H9 (cell line): ENCODE results near the gene HHAT. TPM values are rescaled to one million over a fixed set of nuclear protein-coding genes. Genes with fewer than 3 reads are reported as not detected.

Source experiments
- DNase-seq: peaks from one replicate; pipeline ENCODE4 v3.0.0-alpha.2; 2017
- H2AFZ ChIP-seq: one replicate; pipeline ENCODE4 v1.6.1; 2013; ENCODE audit warnings: mild to moderate bottlenecking, low read length, control low read depth, moderate library complexity
- H2AK5ac ChIP-seq: 2 replicates; pipeline ENCODE4 v1.6.1; 2013; ENCODE audit warnings: low read length, control low read depth, mixed read lengths; ENCODE audit not compliant: insufficient read length
- H2BK120ac ChIP-seq: one replicate; pipeline ENCODE4 v1.6.1; 2013; ENCODE audit warnings: low read depth, mild to moderate bottlenecking, low read length, control low read depth, inconsistent platforms; ENCODE audit not compliant: poor library complexity, severe bottlenecking
- H2BK12ac ChIP-seq: 2 replicates; pipeline ENCODE4 v1.6.1; 2013; ENCODE audit warnings: low read length, control low read depth, mixed read lengths, low read depth; ENCODE audit not compliant: insufficient read length
- H2BK15ac ChIP-seq: 2 replicates; pipeline ENCODE4 v1.6.1; 2013; ENCODE audit warnings: low read depth, low read length, control low read depth
- H2BK20ac ChIP-seq: one replicate; pipeline ENCODE4 v1.6.1; 2013; ENCODE audit warnings: low read depth, mild to moderate bottlenecking, low read length, control low read depth, inconsistent platforms; ENCODE audit not compliant: poor library complexity, severe bottlenecking
- H2BK5ac ChIP-seq: 2 replicates; pipeline ENCODE4 v1.6.1; 2013; ENCODE audit warnings: low read length, control low read depth, mixed read lengths; ENCODE audit not compliant: insufficient read length
- H3K14ac ChIP-seq: 2 replicates; pipeline ENCODE4 v1.6.1; 2013; ENCODE audit warnings: low read length, control low read depth; ENCODE audit not compliant: insufficient read depth
- H3K18ac ChIP-seq: 2 replicates; pipeline ENCODE4 v1.6.1; 2013; ENCODE audit warnings: low read depth, mild to moderate bottlenecking, mixed read lengths, low read length, control low read depth; ENCODE audit not compliant: insufficient read length
- H3K23ac ChIP-seq: 2 replicates; pipeline ENCODE4 v1.6.1; 2013; ENCODE audit warnings: low read length, control low read depth, mixed read lengths, low read depth; ENCODE audit not compliant: insufficient read length
- H3K23me2 ChIP-seq: 2 replicates; pipeline ENCODE4 v1.6.1; 2013; ENCODE audit warnings: low read depth, mild to moderate bottlenecking, mixed read lengths, low read length, control low read depth; ENCODE audit not compliant: insufficient read length, poor library complexity, severe bottlenecking
- H3K27ac ChIP-seq: 2 replicates; pipeline ENCODE4 v1.5.1; 2013; ENCODE audit warnings: low read length, control low read depth, mixed read lengths, low read depth; ENCODE audit not compliant: insufficient read length
- H3K27me3 ChIP-seq: 2 replicates; pipeline ENCODE4 v1.6.1; 2013; ENCODE audit warnings: low read length, control low read depth, inconsistent platforms; ENCODE audit not compliant: insufficient read depth
- H3K4ac ChIP-seq: 2 replicates; pipeline ENCODE4 v1.6.1; 2013; ENCODE audit warnings: low read depth, mild to moderate bottlenecking, control low read depth, inconsistent platforms, low read length, moderate library complexity
- H3K4me1 ChIP-seq: 2 replicates; pipeline ENCODE4 v1.6.1; 2013; ENCODE audit warnings: low read length, control low read depth, inconsistent platforms; ENCODE audit not compliant: insufficient read depth
- H3K4me2 ChIP-seq: 2 replicates; pipeline ENCODE4 v1.6.1; 2013; ENCODE audit warnings: low read length, control low read depth, mixed read lengths; ENCODE audit not compliant: insufficient read length, insufficient read depth
- H3K56ac ChIP-seq: 2 replicates; pipeline ENCODE4 v1.6.1; 2013; ENCODE audit warnings: low read depth, mild to moderate bottlenecking, mixed read lengths, low read length, control low read depth; ENCODE audit not compliant: insufficient read length
- H3K79me1 ChIP-seq: 2 replicates; pipeline ENCODE4 v1.6.1; 2013; ENCODE audit warnings: low read depth, mild to moderate bottlenecking, moderate library complexity, low read length, control low read depth, inconsistent platforms; ENCODE audit not compliant: insufficient read depth, poor library complexity, severe bottlenecking
- H3K79me2 ChIP-seq: 2 replicates; pipeline ENCODE4 v1.6.1; 2013; ENCODE audit warnings: low read length, control low read depth, inconsistent platforms; ENCODE audit not compliant: insufficient read depth
- H3K9ac ChIP-seq: 2 replicates; pipeline ENCODE4 v1.6.1; 2013; ENCODE audit warnings: low read length, control low read depth, mixed read lengths; ENCODE audit not compliant: insufficient read length; ENCODE audit errors: extremely low read depth
- H3K9me3 ChIP-seq: one replicate; pipeline ENCODE4 v1.6.1; 2013; ENCODE audit warnings: low read depth, low read length, inconsistent platforms; ENCODE audit not compliant: control insufficient read depth
- H3T11ph ChIP-seq: one replicate; pipeline ENCODE4 v1.6.1; 2013; ENCODE audit warnings: mild to moderate bottlenecking, low read length, control low read depth, inconsistent platforms
- H4K20me1 ChIP-seq: one replicate; pipeline ENCODE4 v1.6.1; 2013; ENCODE audit not compliant: control insufficient read depth, insufficient read length, insufficient read depth
- H4K5ac ChIP-seq: 2 replicates; pipeline ENCODE4 v1.6.1; 2013; ENCODE audit warnings: low read depth, mild to moderate bottlenecking, mixed read lengths, low read length, control low read depth; ENCODE audit not compliant: insufficient read length
- H4K8ac ChIP-seq: replicated peaks from 2 replicates; pipeline ENCODE4 v1.6.1; 2013; ENCODE audit warnings: low read length, control low read depth, mixed read lengths, low read depth; ENCODE audit not compliant: insufficient read length
- H4K91ac ChIP-seq: 2 replicates; pipeline ENCODE4 v1.6.1; 2013; ENCODE audit warnings: low read depth, mild to moderate bottlenecking, moderate library complexity, mixed read lengths, low read length, control low read depth; ENCODE audit not compliant: insufficient read length
- H3K27ac Mint-ChIP-seq, 3 experiments: 2 replicates in 2 of 3; 3 replicates in 1 of 3; pipeline ENCODE4 v1.8.0; 2020 to 2021; ENCODE audit warnings: mixed read lengths in 3 of 3, mild to moderate bottlenecking in 1 of 3, moderate library complexity in 1 of 3
- H3K27me3 Mint-ChIP-seq: 2 replicates; pipeline ENCODE4 v1.8.0; 2021; ENCODE audit warnings: low read depth, mild to moderate bottlenecking, moderate library complexity, mixed read lengths
- H3K36me3 Mint-ChIP-seq, 3 experiments: 2 replicates in 2 of 3; 3 replicates in 1 of 3; pipeline ENCODE4 v1.8.0; 2020 to 2021; ENCODE audit warnings: low read depth in 3 of 3, mixed read lengths in 3 of 3; ENCODE audit not compliant: insufficient read depth in 1 of 3
- H3K4me1 Mint-ChIP-seq, 2 experiments: 2 replicates each; pipeline ENCODE4 v1.8.0; 2020; ENCODE audit warnings: mixed read lengths in 2 of 2
- H3K4me3 Mint-ChIP-seq, 2 experiments: 2 replicates in 1 of 2; 3 replicates in 1 of 2; pipeline ENCODE4 v1.8.0; 2020 to 2021; ENCODE audit warnings: mild to moderate bottlenecking in 2 of 2, mixed read lengths in 2 of 2, moderate library complexity in 1 of 2
- H3K9me3 Mint-ChIP-seq, 2 experiments: 2 replicates in 1 of 2; 3 replicates in 1 of 2; pipeline ENCODE4 v1.8.0; 2020; ENCODE audit warnings: mild to moderate bottlenecking in 2 of 2, mixed read lengths in 2 of 2, moderate library complexity in 1 of 2
- CTCF ChIP-seq: fragments of 200-600 bp; sonication (generic); conservative IDR thresholded peaks from 3 replicates; pipeline ENCODE4 v1.8.0; 2021; ENCODE audit warnings: antibody characterized with exemption, mild to moderate bottlenecking
- WGBS: extraction: QIAGEN DNeasy Blood & Tissue Kit; methylation state at CpG from one replicate; pipeline ENCODE4 v1.1.7; 2013; ENCODE audit warnings: missing lambda C conversion rate, low lambda C conversion rate, mixed read lengths; ENCODE audit not compliant: insufficient read length; ENCODE audit errors: extremely low coverage; 5-methylcytosine and 5-hydroxymethylcytosine counted together
- total RNA-seq: library from RNA; stranded (reverse); gene quantifications from 2 replicates; pipeline ENCODE4 v1.2.1, GENCODE V29; 2021

The HHAT gene
- total RNA-seq, 1 experiment from 2014 or later = 0.48 TPM

- DNase-seq = no peak
- Mint-ChIP-seq H3K27ac (no peak overlapping the region), H3K36me3 (peaks cover 11 to 22% (median 18%) of the 10 kb centered on the region in 3 experiments), H3K4me1 (peaks cover 3% of the 10 kb centered on the region in 2 experiments; a peak in 2 of 4 replicates), H3K27me3 (peaks cover 22% of the 10 kb centered on the region), H3K4me3 (no peak overlapping the region), H3K9me3 (peaks cover 22 to 33% of the 10 kb centered on the region in 2 experiments)
- no peak overlapping the region for H3T11ph ChIP-seq
- TF ChIP-seq CTCF = no peak
- H3K4ac ChIP-seq = no peak overlapping the region
- H3K14ac ChIP-seq = no peak overlapping the region
- H2AK5ac ChIP-seq = no peak overlapping the region
- H2BK5ac ChIP-seq = no peak overlapping the region
- no peaks in the 10 kb centered on the region for H3K4me1 ChIP-seq
- H3K79me1 ChIP-seq = no peaks in the 10 kb centered on the region
- no peak overlapping the region for H2BK20ac ChIP-seq
- no peaks in the 10 kb centered on the region for H3K79me2 ChIP-seq
- H3K18ac ChIP-seq = no peak overlapping the region
- no peak overlapping the region for H2BK12ac ChIP-seq
- no peaks in the 10 kb centered on the region for H4K20me1 ChIP-seq
- H3K4me2 ChIP-seq = no peak overlapping the region
- no peaks in the 10 kb centered on the region for H3K23me2 ChIP-seq
- H3K9me3 ChIP-seq = peaks cover 9% of the 10 kb centered on the region
- no peak overlapping the region for H2BK15ac ChIP-seq
- no peak overlapping the region for H4K8ac ChIP-seq
- no peak overlapping the region for H3K23ac ChIP-seq
- H4K91ac ChIP-seq = no peak overlapping the region
- no peak overlapping the region for H2AFZ ChIP-seq
- H4K5ac ChIP-seq = no peak overlapping the region
- WGBS = no CpG with 5 or more reads among the region's 5 CpGs
- no peak overlapping the region for H3K27ac ChIP-seq
- no peak overlapping the region for H2BK120ac ChIP-seq
- H3K56ac ChIP-seq = no peak overlapping the region
- H3K27me3 ChIP-seq = no peaks in the 10 kb centered on the region
- no peak overlapping the region for H3K9ac ChIP-seq
Observed at GRCh38 chr1:210280221-210280620, 48.5 kb upstream of the HHAT start.
